ENCODE data around the gene IFNE.
"Not testable (repeated sequence)": the region's sequence is repeated elsewhere in the genome, so short reads cannot be mapped to it uniquely, and the experiment has no call there.

Gene IFNE

DNA sequence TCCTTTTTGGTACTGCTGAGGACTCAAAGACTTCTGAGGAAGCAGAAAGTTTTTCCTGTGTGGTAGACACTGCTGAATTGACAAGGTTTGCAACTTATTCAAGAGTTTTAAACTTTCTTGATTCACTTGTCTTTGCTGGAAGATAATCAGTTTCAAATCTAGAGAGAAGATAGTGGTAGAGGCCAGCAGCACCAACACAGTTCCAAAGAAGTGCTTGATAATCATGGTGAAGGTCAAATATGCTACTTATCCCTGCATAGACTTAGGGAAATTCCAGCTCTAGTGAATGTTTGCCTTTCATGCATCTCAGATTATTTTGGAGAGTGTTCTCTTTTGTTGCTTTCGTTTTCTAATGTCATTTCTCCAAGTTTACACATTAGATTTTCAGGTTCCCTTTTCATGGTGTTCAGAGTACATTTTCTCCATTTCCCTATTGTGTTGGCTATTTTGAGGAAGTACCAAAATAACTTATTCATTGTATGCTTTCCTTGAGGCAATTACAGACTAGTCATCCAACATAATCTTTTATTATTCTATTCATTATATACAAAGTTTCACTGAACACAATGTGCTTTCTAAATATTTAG, 550 bp downstream of the IFNE start:
- DNase-seq: no peak

DNA sequence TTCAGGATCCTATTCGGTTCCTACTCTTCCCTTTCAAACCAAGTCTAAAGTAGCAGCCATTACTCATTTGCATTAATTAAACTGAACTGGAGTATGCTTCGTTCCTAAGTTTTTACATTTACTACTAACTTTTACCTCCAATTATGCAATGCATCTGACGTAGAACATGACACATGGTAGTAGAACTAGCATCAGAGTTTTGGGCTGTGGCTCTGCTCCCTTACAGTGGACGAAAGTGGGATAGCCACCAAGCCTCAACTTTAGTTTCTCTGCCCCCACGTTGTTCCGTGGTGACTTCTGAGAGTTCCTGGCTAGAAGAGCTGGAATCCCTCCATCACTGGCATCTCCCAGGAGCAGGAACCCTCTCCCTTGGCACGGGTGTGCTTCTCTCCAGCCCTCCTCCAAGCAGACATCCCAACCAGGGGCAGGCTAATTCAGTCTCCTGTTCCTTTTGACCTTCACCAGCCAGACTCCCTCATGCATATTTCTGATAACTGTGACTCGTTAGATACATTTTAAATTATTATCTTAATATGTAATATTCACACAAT, 2.9 kb downstream of the IFNE start:
- DNase-seq: no peak

DNA sequence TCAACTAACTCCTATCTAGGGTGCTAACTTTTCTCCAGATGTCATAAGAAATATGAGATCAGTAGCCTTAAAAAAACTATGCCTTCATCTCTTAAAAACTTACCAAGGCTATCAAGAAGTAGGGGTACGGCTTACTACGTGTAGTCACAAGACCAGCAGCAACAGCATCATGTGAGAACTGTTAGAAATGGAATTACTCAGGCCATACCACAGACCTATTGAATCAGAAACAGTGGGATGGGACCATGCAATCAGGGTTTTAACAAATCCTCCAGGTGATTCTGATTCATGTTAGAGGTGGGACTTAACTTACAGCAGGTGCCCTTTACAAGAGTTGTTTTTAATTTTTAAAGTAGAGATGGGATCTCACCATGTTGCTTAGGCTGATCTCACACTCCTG, 4.6 kb downstream of the IFNE start:
- no peak for DNase-seq

DNA sequence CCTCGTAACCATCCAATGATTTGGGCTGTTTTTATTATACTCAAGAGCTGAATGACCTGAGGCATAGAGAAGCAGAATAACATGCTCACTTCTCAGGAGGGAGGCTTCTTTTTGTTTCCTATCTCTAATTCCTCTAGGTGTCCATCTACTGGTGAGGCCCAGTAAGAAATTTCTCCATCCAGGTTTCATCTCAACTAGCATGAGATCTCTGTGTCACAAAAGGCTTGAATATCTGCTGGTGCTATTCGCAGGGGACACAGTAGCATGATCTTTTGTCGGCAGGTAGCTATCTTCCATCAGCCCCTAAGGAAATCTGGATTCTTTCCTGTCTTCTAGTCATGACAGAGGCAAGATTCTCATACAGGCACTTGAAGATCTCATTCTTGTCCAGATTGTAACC, 8.9 kb downstream of the IFNE start:
- no peak for DNase-seq

DNA sequence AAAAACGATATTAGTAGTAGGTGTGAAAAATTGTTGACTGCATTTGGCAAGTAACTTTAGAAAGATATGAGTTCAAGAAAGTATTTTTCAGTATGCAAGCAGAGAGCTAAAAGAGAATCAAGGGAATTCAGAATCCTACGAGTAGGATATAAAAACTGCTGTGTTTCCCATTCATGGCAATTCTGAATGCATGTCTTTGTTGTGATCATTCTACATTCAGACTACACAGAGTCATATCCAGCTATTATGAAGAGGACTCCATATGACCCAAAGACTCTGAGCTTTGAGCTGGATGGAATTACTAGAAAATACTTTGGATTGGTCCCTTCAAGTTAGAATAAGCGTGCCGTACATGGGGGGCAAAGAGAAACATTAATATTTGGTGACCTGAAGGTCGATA, 12.0 kb downstream of the IFNE start:
- DNase-seq: no peak

DNA sequence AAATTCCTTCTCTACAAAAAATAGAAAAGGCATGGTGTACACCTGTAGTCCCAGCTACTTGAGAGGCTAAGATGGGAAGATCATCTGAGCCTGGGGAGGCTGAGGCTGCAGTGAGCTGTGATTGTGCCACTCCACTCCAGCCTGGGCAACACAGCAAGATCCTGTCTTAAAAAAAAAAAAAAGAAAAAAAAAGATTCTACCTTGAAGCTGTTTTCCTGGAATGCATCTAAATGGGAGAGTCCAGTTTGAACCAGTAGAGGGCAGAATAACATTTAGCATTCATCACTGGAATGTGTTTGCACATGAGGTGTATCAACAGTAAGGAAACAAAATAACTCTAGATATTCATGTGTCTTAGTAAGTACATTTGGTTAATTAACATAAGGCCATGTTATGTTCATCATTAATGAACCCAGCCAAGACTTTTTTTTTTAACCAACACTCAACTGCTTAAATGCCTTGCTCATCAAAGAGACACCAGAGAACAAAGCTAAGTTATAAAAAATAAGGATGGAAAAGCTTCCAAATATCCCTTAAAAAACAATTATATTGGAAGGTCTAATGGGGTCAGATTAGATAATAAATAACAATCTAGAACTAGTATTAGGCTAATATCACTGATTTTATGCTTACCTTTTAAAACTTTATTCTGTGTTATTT, 16.1 kb downstream of the IFNE start:
- DNase-seq: no peak

DNA sequence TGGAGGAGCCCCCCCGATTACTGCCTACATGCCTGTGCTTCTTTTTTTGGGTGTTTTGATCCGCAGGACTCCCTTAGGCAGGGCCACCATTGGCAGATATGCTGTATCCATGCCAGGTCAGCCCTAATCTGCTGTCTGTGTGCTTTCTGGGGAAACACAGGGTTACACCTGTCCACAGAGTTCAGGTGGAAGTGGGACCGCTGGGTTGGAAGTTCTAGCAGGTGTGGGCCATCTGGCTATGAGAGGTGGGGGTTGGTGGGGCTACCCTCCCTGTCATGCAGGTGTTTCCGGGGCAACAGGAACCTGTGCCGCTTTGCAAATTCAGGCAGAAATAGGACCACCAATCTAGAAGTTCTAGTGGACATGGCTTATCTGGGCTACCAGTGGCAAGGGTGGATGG, 17.0 kb downstream of the IFNE start:
- DNase-seq: no peak

DNA sequence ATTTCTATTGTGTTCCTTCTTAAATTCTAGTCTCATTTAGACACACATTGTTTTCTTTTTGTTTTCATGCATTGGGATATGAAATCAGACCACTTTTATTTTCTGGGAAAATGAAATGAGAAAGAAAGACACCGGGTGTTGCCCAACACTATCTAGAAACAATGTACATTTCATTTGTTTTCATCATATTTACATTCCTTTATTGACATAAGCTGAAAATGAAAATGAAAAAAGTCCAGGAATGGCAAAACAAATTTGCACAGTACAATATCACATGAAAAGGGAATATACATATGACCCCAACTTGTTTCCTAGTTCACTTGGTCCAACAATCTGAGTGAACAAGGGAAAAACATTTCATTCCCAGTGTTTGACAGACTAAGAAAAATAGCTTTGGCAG, 20.7 kb downstream of the IFNE start:
- DNase-seq: no peak

DNA sequence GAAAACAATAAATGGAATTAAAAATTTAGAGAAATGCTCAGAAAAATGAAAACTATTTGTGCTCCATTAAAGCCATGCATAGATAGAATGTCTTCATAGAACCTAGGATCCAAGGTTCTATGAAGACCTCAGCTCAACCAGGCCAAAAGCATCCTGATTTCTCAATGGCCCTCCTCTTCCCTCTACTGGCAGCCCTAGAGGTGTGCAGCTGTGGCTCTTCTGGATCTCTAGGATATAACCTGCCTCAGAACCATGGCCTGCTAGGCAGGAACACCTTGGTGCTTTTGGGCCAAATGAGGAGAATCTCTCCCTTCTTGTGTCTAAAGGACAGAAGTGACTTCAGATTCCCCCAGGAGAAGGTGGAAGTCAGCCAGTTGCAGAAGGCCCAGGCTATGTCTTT, 26.8 kb downstream of the IFNE start:
- no peak for DNase-seq

DNA sequence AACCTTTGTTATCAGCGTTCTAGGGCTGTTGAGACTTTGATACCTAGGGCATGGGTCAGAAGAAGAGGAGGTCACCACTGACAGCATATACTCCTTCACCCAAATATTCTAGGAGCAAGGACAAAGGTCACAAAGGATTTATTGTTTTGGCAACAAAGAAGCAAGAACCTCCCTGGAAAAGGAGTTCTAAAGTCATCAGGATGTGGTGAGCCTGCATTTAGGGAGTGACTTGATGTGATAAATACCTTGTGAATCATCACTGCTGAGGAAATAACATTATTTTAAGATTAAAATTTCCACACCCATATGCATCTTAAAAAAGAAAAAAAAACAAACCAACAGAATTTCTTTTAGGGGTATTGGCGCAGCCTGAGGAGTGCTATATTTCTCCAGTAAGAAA, 28.0 kb downstream of the IFNE start:
- no peak for DNase-seq

DNA sequence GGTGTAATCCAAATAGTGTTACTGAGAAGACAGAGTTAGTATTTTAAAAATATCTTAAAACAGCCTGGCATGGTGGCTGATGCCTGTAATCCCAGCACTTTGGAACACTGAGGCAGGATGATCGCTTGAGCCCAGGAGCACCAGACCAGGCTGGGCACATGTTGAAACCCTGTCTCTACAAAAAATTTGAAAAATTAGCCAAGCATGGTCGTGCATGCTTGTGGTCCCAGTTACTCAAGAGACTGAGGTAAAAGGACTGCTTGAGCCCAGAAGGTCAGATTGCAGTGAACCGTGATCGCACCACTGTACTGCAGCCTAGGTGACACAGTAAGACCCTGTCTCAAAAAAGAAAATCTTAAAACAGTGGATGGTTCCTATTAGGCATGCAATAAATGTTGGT, 29.4 kb downstream of the IFNE start:
- DNase-seq: no peak

DNA sequence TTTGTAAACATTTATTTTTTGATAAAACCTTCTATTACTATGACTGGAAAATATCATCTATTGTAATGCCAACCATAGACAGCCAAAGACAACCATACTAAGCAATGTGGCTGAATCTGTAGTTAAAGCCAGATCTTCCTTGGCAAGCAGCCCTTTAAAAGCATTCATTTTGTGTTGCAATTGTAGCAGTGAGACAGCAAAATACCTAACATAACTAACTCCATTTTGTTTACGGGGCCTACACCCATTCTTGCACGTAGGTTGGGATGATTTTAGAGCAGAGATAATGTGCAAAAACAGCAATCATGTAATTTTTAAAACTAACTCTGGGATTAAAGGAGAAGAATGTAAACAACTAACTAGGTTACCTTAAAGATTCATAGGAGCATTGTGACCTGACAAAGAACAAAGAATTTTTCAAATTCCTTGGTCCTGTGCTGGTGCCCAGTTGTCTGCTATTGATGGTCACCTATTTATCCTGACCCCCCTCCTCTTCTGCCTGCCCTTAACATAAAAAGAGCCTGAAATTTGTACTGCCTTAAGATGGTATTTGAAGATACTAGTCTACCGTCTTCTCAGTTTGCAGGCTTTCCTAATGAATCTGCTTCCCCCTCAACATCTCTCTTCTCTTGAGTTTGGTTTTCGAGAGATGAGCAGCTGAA, 31.2 kb downstream of the IFNE start:
- DNase-seq: no peak

DNA sequence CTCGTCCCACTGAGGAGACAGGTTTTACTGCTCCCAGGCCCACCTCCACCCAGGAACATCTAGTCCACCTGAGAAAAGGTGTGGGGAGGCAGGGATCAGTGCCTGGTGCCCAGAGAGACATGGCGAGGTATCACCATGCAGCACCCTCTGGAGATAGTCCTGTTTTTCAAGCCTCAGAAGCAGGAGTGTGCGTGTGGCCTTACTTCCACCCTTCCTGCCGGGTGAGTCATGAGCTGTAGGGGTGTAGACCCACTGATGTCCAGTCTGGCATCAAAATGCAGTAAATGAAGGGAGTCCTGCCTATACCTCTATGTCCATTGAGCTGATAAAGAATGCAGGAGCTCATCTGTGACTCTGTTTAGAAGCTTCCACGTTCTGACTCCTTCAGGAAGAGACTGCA, 32.8 kb downstream of the IFNE start:
- not testable (repeated sequence) for DNase-seq

DNA sequence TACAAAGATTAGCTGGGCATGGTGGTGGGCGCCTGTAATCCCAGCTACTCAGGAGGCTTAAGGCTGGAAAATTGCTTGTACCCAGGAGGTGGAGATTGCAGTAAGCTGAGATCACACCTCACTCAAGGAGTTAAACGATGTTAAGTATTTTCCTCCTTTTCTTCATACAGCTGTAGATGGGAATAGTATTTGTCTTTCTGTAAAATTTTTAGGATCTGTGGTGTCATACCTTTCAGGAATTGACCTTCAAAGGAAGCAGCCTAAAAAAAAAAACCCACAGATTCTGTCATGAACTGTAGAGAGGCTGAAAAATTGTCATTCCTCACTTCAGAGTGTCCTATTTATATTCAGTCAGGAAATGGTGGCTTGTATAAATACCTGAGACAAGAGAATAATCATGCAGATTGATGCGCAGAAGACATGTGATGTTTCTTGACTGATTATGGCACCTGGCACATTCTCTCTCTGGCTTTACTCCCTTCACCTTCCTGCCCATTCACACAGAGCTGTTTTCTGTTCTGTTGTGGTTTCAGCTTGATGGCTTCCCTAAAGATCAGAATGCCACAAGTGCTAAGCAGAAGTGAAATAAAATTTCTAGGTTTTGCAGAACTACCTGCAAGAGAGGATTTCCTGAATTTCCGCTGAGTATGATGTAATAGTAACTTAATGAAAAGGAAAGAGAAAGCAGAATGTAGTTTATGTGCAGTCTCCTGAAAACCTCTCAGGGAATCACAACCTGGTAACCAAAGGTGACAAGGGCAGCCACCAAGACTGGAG, 38.1 kb downstream of the IFNE start:
- no peak for DNase-seq

DNA sequence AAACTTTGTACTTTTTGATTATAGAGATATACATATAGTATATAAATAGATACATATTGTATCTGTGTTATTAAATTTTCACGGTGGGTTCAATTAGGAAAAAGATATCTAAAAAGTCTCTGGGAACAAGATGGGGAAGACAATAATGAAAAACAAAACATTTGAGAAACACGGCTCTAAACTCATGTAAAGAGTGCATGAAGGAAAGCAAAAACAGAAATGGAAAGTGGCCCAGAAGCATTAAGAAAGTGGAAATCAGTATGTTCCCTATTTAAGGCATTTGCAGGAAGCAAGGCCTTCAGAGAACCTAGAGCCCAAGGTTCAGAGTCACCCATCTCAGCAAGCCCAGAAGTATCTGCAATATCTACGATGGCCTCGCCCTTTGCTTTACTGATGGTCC, 42.0 kb downstream of the IFNE start, which contains the start of gene IFNA1:
TSS of gene IFNA1 (plus strand) at position 301 of the 400 bp plus-strand sequence. CDS start at position 370, 69 bp downstream.
- DNase-seq: no peak

DNA sequence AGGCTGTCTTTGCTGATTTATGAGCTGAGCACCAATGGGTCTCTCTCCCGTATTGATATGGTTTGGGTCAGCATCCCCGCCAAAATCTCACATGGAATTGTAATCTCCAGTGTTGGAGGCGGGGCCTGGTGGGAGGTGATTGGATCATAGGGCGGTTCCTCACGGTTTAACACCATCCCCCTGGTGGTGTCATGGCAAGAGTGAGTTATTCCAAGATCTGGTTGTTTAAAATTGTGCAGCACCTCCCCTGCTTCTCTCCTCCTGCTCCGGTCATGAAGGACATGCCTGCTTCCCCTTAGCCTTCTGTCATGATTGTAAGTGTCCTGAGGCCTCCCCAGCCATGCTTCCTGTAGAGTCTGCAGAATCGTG, 47.1 kb downstream of the IFNE start:
- DNase-seq: not testable (repeated sequence)

DNA sequence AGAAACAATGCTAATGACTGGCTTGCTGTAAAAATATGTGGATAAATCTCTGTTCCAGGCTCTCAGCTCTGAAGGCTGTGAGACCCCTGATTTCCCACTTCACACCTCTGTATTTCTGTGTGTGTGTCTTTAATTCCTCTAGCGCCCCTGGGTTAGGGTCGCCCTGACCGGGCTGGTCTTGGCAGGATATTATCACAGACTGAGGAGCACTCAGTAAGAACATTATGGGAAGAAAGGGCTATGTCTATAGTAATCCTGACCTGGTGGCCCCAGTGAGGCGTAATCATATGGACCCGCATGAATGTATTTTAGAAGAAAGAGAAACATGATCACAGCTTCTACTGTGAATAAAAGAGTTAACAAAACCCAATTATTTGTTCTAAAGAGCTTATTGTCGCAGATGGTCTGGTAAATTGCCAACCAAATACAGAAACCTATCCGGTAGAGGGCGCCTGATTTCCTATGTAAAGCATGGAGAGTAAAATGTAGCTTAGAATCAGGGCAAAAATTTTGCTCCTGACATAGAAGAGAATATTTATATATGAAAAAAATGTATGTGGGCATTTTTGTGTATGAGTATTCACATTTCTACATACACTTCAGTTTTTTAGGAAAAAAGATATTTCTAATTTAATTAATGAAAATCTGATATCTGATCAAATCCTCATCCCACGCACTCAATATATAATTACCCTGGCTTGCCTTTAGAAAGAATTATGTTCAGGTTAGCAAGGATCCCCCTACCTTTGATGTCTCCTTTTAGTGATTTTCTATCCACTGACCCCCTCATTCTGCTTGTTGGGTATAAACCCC, 47.7 kb downstream of the IFNE start:
- no peak for DNase-seq

DNA sequence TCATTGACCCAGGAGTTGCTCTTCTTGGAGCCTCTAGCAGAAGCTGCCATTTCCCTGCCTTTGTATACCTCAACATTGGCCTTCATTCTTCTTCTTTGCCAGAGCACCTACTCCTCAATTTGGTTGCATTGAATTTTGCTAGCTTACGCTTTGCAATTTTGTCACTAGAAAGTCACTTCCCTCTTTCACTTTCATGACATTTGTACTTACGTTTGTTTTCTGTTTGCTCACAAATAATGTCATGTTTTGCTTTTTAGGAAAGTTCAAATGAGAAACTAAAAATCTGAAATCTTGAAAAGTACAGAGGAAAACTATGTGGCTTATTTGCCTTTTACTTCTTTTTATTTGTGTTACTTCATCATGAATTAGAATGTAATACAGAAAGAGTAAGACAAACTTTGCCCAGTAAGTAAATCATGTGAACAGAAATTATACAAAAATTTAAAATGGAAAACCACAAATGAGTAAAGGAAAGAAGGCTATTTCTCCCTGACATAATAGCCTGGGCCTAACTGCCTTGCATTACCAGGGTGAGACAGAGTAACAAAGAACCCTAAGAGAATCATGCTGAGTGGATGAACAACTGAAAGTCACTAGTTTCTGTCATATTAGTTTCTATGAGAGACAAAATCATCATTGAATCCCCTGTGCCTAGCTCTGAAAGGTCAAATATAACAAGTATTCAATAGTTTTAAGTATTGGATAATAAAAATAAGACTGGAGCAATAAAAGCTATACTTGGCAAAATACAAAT, 49.3 kb downstream of the IFNE start:
- DNase-seq: no peak

All from activated CD4-positive, alpha-beta T cell treated with anti-CD3 and anti-CD28 coated beads for 1 hour (primary cell).